Measurements from ENCODE around the gene GBP3. TPM values are rescaled to one million over a fixed set of nuclear protein-coding genes. Genes with fewer than 3 reads are reported as not detected.
"Not testable (repeated sequence)": the region's sequence is repeated elsewhere in the genome, so short reads cannot be mapped to it uniquely, and the experiment has no call there.

Gene GBP3
- total and polyA plus RNA-seq, 2 donors, result 13.2 to 16.2 TPM

- 88% methylated on average over 1 of the region's 1 CpG for WGBS
- no peaks in the 10 kb centered on the region for H3K27me3 ChIP-seq (ENCODE audit: control insufficient read depth in 2 of 2, insufficient read depth in 1 of 2, low read length in 1 of 2)
- DNase-seq (ENCODE audit: low read depth in 6 of 9, low spot score in 9 of 9), result no peak
- peaks cover 0 to 9% of the 10 kb centered on the region in 2 donors for H3K4me1 ChIP-seq (ENCODE audit: control insufficient read depth in 2 of 2, insufficient read depth in 2 of 2, low read length in 2 of 2)
- H3K36me3 ChIP-seq (ENCODE audit: control insufficient read depth in 2 of 2, insufficient read depth in 2 of 2, low read length in 1 of 2), result peaks cover 3 to 33% of the 10 kb centered on the region in 2 donors
- H3K27ac ChIP-seq (ENCODE audit: low read depth in 1 of 2, low read length in 1 of 2), result peak overlapping the region in 1 of 2 donors; percentile 25
- no peaks in the 10 kb centered on the region for H3K9me3 ChIP-seq (ENCODE audit: control insufficient read depth in 2 of 2, insufficient read depth in 1 of 2, low read length in 1 of 2)
- H3K4me3 ChIP-seq (ENCODE audit: low read length in 2 of 2), result no peak overlapping the region
These were observed 37.6 kb downstream of the GBP3 start for GRCh38 chr1:88985032-88985431.

DNA sequence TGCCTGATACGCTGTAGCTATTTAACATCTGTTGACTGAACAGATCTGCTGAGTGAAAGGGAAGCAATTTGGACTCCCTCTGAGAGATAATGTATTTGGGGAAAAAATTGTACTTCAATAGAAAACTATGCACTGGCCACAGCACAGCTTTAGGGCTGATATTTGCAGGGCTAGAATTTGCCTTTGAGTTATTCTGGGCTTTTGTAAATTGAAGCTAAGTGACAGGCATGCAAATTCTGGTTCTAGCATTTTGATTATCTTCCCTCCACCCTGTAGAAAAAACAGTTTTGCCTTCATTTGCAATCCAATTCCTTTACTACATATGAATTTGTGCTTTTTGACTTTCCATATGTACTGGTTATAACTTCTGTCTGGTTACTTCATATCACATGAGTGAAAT is 38.1 kb downstream of the GBP3 start:
- DNase-seq (ENCODE audit: low read depth in 6 of 9, low spot score in 9 of 9), result no peak
- no peaks in the 10 kb centered on the region for H3K9me3 ChIP-seq (ENCODE audit: control insufficient read depth in 2 of 2, insufficient read depth in 1 of 2, low read length in 1 of 2)
- H3K27me3 ChIP-seq (ENCODE audit: control insufficient read depth in 2 of 2, insufficient read depth in 1 of 2, low read length in 1 of 2), result no peaks in the 10 kb centered on the region
- H3K36me3 ChIP-seq (ENCODE audit: control insufficient read depth in 2 of 2, insufficient read depth in 2 of 2, low read length in 1 of 2), result peaks cover 3 to 34% of the 10 kb centered on the region in 2 donors
- peak overlapping the region; percentile 55 to 60 for H3K27ac ChIP-seq (ENCODE audit: low read depth in 1 of 2, low read length in 1 of 2)
- no peak overlapping the region for H3K4me3 ChIP-seq (ENCODE audit: low read length in 2 of 2)
- peaks cover 0 to 9% of the 10 kb centered on the region in 2 donors for H3K4me1 ChIP-seq (ENCODE audit: control insufficient read depth in 2 of 2, insufficient read depth in 2 of 2, low read length in 2 of 2)
- 97% methylated on average over 1 of the region's 1 CpG for WGBS

- Histone ChIP-seq H3K36me3 (ENCODE audit: control insufficient read depth in 2 of 2, insufficient read depth in 2 of 2, low read length in 1 of 2) (peaks cover 3 to 34% of the 10 kb centered on the region in 2 donors), H3K4me3 (ENCODE audit: low read length in 2 of 2) (no peak overlapping the region), H3K9me3 (ENCODE audit: control insufficient read depth in 2 of 2, insufficient read depth in 1 of 2, low read length in 1 of 2) (no peaks in the 10 kb centered on the region), H3K27me3 (ENCODE audit: control insufficient read depth in 2 of 2, insufficient read depth in 1 of 2, low read length in 1 of 2) (no peaks in the 10 kb centered on the region), H3K4me1 (ENCODE audit: control insufficient read depth in 2 of 2, insufficient read depth in 2 of 2, low read length in 2 of 2) (peaks cover 0 to 5% of the 10 kb centered on the region in 2 donors), H3K27ac (ENCODE audit: low read depth in 1 of 2, low read length in 1 of 2) (peak overlapping the region; percentile 55 to 60)
- peak in 8 of 9 donors; percentile 32 to 79 (median 42) for DNase-seq (ENCODE audit: low read depth in 6 of 9, low spot score in 9 of 9)
- WGBS, result 86% methylated on average over 17 of the region's 17 CpGs
These were observed 38.7 kb downstream of the GBP3 start for GRCh38 chr1:88983791-88984559.

DNA sequence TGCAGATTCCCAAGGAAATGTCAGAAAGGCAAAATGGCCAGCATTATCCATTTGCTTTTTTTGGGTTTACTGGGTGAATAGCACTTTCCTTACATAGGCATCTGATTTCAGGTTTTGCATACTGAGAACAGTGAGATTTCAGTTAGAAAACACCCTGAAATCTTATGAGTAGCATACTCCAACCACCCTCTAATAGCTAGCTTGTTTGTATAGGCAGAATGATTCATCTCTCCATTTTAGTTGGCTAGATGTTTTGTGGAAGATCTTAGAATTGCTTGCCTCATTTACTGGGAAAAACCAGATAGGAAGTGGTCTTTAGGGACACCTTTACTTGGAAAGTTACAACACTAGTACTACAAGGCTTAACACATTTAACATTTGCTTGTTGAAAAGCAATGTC is 40.6 kb downstream of the GBP3 start:
- H3K4me1 ChIP-seq (ENCODE audit: control insufficient read depth in 2 of 2, insufficient read depth in 2 of 2, low read length in 2 of 2), result peaks cover 0 to 5% of the 10 kb centered on the region in 2 donors

GRCh38 chr1:88981506-88981905 is 41.2 kb downstream of the GBP3 start:
- 97% methylated on average over 2 of the region's 2 CpGs for WGBS
- peaks cover 0 to 23% of the 10 kb centered on the region in 2 donors for H3K36me3 ChIP-seq (ENCODE audit: control insufficient read depth in 2 of 2, insufficient read depth in 2 of 2, low read length in 1 of 2)
- not testable (repeated sequence) for H3K27ac ChIP-seq (ENCODE audit: low read depth in 1 of 2, low read length in 1 of 2); H3K9me3 ChIP-seq (ENCODE audit: control insufficient read depth in 2 of 2, insufficient read depth in 1 of 2, low read length in 1 of 2); DNase-seq (ENCODE audit: low read depth in 6 of 9, low spot score in 9 of 9); H3K27me3 ChIP-seq (ENCODE audit: control insufficient read depth in 2 of 2, insufficient read depth in 1 of 2, low read length in 1 of 2); H3K4me1 ChIP-seq (ENCODE audit: control insufficient read depth in 2 of 2, insufficient read depth in 2 of 2, low read length in 2 of 2); H3K4me3 ChIP-seq (ENCODE audit: low read length in 2 of 2)

More for the DNA sequence above, 40.6 kb downstream of the GBP3 start:
- H3K27ac ChIP-seq (ENCODE audit: low read depth in 1 of 2, low read length in 1 of 2), result no peak overlapping the region
- no peak overlapping the region for H3K4me3 ChIP-seq (ENCODE audit: low read length in 2 of 2)
- H3K36me3 ChIP-seq (ENCODE audit: control insufficient read depth in 2 of 2, insufficient read depth in 2 of 2, low read length in 1 of 2), result peaks cover 1 to 29% of the 10 kb centered on the region in 2 donors
- no peaks in the 10 kb centered on the region for H3K9me3 ChIP-seq (ENCODE audit: control insufficient read depth in 2 of 2, insufficient read depth in 1 of 2, low read length in 1 of 2)
- DNase-seq (ENCODE audit: low read depth in 6 of 9, low spot score in 9 of 9), result no peak
- no peaks in the 10 kb centered on the region for H3K27me3 ChIP-seq (ENCODE audit: control insufficient read depth in 2 of 2, insufficient read depth in 1 of 2, low read length in 1 of 2)

- 87% methylated on average over 1 of the region's 1 CpG for WGBS
- H3K27ac ChIP-seq (ENCODE audit: low read depth in 1 of 2, low read length in 1 of 2), result no peak overlapping the region
- no peaks in the 10 kb centered on the region for H3K27me3 ChIP-seq (ENCODE audit: control insufficient read depth in 2 of 2, insufficient read depth in 1 of 2, low read length in 1 of 2)
- no peaks in the 10 kb centered on the region for H3K9me3 ChIP-seq (ENCODE audit: control insufficient read depth in 2 of 2, insufficient read depth in 1 of 2, low read length in 1 of 2)
- DNase-seq (ENCODE audit: low read depth in 6 of 9, low spot score in 9 of 9), result no peak
- peaks cover 0 to 22% of the 10 kb centered on the region in 2 donors for H3K36me3 ChIP-seq (ENCODE audit: control insufficient read depth in 2 of 2, insufficient read depth in 2 of 2, low read length in 1 of 2)
- peaks cover 0 to 5% of the 10 kb centered on the region in 2 donors for H3K4me1 ChIP-seq (ENCODE audit: control insufficient read depth in 2 of 2, insufficient read depth in 2 of 2, low read length in 2 of 2)
- no peak overlapping the region for H3K4me3 ChIP-seq (ENCODE audit: low read length in 2 of 2)
These were observed 41.8 kb downstream of the GBP3 start for GRCh38 chr1:88980870-88981269.

GRCh38 chr1:88979749-88980116 is 42.9 kb downstream of the GBP3 start:
- DNase-seq (ENCODE audit: low read depth in 6 of 9, low spot score in 9 of 9), result no peak
- Histone ChIP-seq H3K9me3 (ENCODE audit: control insufficient read depth in 2 of 2, insufficient read depth in 1 of 2, low read length in 1 of 2) (peaks cover 0 to 3% of the 10 kb centered on the region in 2 donors), H3K4me1 (ENCODE audit: control insufficient read depth in 2 of 2, insufficient read depth in 2 of 2, low read length in 2 of 2) (peaks cover 0 to 5% of the 10 kb centered on the region in 2 donors), H3K4me3 (ENCODE audit: low read length in 2 of 2) (no peak overlapping the region), H3K27me3 (ENCODE audit: control insufficient read depth in 2 of 2, insufficient read depth in 1 of 2, low read length in 1 of 2) (no peaks in the 10 kb centered on the region), H3K27ac (ENCODE audit: low read depth in 1 of 2, low read length in 1 of 2) (no peak overlapping the region), H3K36me3 (ENCODE audit: control insufficient read depth in 2 of 2, insufficient read depth in 2 of 2, low read length in 1 of 2) (peaks cover 2 to 22% of the 10 kb centered on the region in 2 donors)

GRCh38 chr1:88979054-88979748 is 43.5 kb downstream of the GBP3 start:
- WGBS, result 69% methylated on average over 2 of the region's 2 CpGs
- no peak for DNase-seq (ENCODE audit: low read depth in 6 of 9, low spot score in 9 of 9)
- Histone ChIP-seq H3K9me3 (ENCODE audit: control insufficient read depth in 2 of 2, insufficient read depth in 1 of 2, low read length in 1 of 2) (peaks cover 0 to 4% of the 10 kb centered on the region in 2 donors), H3K4me3 (ENCODE audit: low read length in 2 of 2) (no peak overlapping the region), H3K27me3 (ENCODE audit: control insufficient read depth in 2 of 2, insufficient read depth in 1 of 2, low read length in 1 of 2) (no peaks in the 10 kb centered on the region), H3K36me3 (ENCODE audit: control insufficient read depth in 2 of 2, insufficient read depth in 2 of 2, low read length in 1 of 2) (peaks cover 2 to 22% of the 10 kb centered on the region in 2 donors), H3K4me1 (ENCODE audit: control insufficient read depth in 2 of 2, insufficient read depth in 2 of 2, low read length in 2 of 2) (peaks cover 0 to 2% of the 10 kb centered on the region in 2 donors), H3K27ac (ENCODE audit: low read depth in 1 of 2, low read length in 1 of 2) (no peak overlapping the region)

- no peaks in the 10 kb centered on the region for H3K4me1 ChIP-seq (ENCODE audit: control insufficient read depth in 2 of 2, insufficient read depth in 2 of 2, low read length in 2 of 2)
- no peaks in the 10 kb centered on the region for H3K27me3 ChIP-seq (ENCODE audit: control insufficient read depth in 2 of 2, insufficient read depth in 1 of 2, low read length in 1 of 2)
- H3K36me3 ChIP-seq (ENCODE audit: control insufficient read depth in 2 of 2, insufficient read depth in 2 of 2, low read length in 1 of 2), result peaks cover 2 to 6% of the 10 kb centered on the region in 2 donors
- peaks cover 0 to 4% of the 10 kb centered on the region in 2 donors for H3K9me3 ChIP-seq (ENCODE audit: control insufficient read depth in 2 of 2, insufficient read depth in 1 of 2, low read length in 1 of 2)
- WGBS, result 97% methylated on average over 5 of the region's 5 CpGs
- no peak overlapping the region for H3K4me3 ChIP-seq (ENCODE audit: low read length in 2 of 2)
- no peak overlapping the region for H3K27ac ChIP-seq (ENCODE audit: low read depth in 1 of 2, low read length in 1 of 2)
- no peak for DNase-seq (ENCODE audit: low read depth in 6 of 9, low spot score in 9 of 9)
These were observed 46.4 kb downstream of the GBP3 start for GRCh38 chr1:88976235-88976634.

All from thymus (tissue), 11 donors.